ENCODE data around the gene UBE2F.

UBE2F gene

GRCh38 chr2:238045575-238045974, 78.8 kb downstream of the UBE2F start (continued):
- TF ChIP-seq CSRNP3 (CRISPR knock-in tag; IDR thresholded peaks at IDR 0.05) (no peak), OSR1 (CRISPR knock-in tag; IDR thresholded peaks at IDR 0.05) (no peak), CSDC2 (CRISPR knock-in tag; IDR thresholded peaks at IDR 0.05) (no peak), ISL1 (CRISPR knock-in tag; IDR thresholded peaks at IDR 0.05) (no peak), CREB5 (CRISPR knock-in tag; IDR thresholded peaks at IDR 0.05; ENCODE audit: low read depth) (no peak)

- TF ChIP-seq ZC3H10 (CRISPR knock-in tag; IDR thresholded peaks at IDR 0.05) (no peak), ZNF8 (CRISPR knock-in tag; IDR thresholded peaks at IDR 0.05) (no peak), OSR1 (CRISPR knock-in tag; IDR thresholded peaks at IDR 0.05) (no peak), GLIS3 (CRISPR knock-in tag; IDR thresholded peaks at IDR 0.05) (no peak), TSHZ2 (CRISPR knock-in tag; IDR thresholded peaks at IDR 0.05) (no peak), TOX (CRISPR knock-in tag; IDR thresholded peaks at IDR 0.05; ENCODE audit: borderline replicate concordance) (no peak), POU6F1 (CRISPR knock-in tag; IDR thresholded peaks at IDR 0.05; ENCODE audit: borderline replicate concordance, low read depth) (no peak), SNAI2 (CRISPR knock-in tag; IDR thresholded peaks at IDR 0.05) (no peak), PATZ1 (CRISPR knock-in tag; IDR thresholded peaks at IDR 0.05; ENCODE audit: borderline replicate concordance) (no peak), TCF4 (CRISPR knock-in tag; IDR thresholded peaks at IDR 0.05; ENCODE audit: borderline replicate concordance) (no peak), CREB5 (CRISPR knock-in tag; IDR thresholded peaks at IDR 0.05; ENCODE audit: low read depth) (no peak), CSRNP3 (CRISPR knock-in tag; IDR thresholded peaks at IDR 0.05) (no peak), ESRRG (CRISPR knock-in tag; IDR thresholded peaks at IDR 0.05) (no peak), ZFP30 (CRISPR knock-in tag; IDR thresholded peaks at IDR 0.05) (no peak), PPARA (CRISPR knock-in tag; IDR thresholded peaks at IDR 0.05; ENCODE audit: borderline replicate concordance) (no peak), ZNF70 (CRISPR knock-in tag; IDR thresholded peaks at IDR 0.05) (no peak), ZFP3 (CRISPR knock-in tag; IDR thresholded peaks at IDR 0.05) (no peak)
- no peak for ATAC-seq
Observed at GRCh38 chr2:238046725-238047270, 80.0 kb downstream of the UBE2F start.
